ENCODE data around the gene APBB2.

DNA sequence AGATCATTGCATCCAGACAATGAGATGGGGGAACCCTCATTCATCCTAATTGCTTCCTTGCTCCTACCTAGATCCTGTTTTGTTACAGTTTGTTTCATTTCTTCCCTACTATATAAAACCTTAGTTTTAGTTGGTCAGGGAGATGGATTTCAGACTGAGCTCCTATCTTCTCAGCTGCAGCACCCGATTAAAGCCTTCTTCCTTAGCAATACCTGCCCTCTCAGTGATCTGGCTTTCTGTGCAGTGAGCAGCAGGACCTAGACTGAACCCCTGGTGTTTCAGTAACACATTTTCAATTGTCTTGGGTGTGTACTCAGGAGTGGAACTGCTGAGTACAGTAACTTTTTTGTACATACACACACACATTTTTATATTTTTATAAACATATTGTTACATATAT, 187.4 kb downstream of the APBB2 start:
- TF ChIP-seq POLR2A (IDR thresholded peaks at IDR 0.05): no peak
- TF ChIP-seq, protein P1, sequence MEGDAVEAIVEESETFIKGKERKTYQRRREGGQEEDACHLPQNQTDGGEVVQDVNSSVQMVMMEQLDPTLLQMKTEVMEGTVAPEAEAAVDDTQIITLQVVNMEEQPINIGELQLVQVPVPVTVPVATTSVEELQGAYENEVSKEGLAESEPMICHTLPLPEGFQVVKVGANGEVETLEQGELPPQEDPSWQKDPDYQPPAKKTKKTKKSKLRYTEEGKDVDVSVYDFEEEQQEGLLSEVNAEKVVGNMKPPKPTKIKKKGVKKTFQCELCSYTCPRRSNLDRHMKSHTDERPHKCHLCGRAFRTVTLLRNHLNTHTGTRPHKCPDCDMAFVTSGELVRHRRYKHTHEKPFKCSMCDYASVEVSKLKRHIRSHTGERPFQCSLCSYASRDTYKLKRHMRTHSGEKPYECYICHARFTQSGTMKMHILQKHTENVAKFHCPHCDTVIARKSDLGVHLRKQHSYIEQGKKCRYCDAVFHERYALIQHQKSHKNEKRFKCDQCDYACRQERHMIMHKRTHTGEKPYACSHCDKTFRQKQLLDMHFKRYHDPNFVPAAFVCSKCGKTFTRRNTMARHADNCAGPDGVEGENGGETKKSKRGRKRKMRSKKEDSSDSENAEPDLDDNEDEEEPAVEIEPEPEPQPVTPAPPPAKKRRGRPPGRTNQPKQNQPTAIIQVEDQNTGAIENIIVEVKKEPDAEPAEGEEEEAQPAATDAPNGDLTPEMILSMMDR (IDR thresholded peaks at IDR 0.05): no peak

Measured in tibial nerve (tissue), 3 donors.